Glutamatergic neuron (in vitro differentiated cells): Measurements from ENCODE around the gene RASL11A. TPM values are rescaled to one million over a fixed set of nuclear protein-coding genes. Genes with fewer than 3 reads are reported as not detected.
"Not testable (repeated sequence)": the region's sequence is repeated elsewhere in the genome, so short reads cannot be mapped to it uniquely, and the experiment has no call there.

ENCODE experiments used
- DNase-seq: peaks from one replicate; pipeline ENCODE4 v3.0.0; 2022
- H3K27ac Mint-ChIP-seq: one replicate; pipeline ENCODE4 v1.8.0; 2020; ENCODE audit warnings: mild to moderate bottlenecking, mixed read lengths, inconsistent platforms; ENCODE audit not compliant: unreplicated experiment
- H3K27me3 Mint-ChIP-seq: one replicate; pipeline ENCODE4 v1.8.0; 2020; ENCODE audit warnings: mild to moderate bottlenecking, moderate library complexity, mixed read lengths, inconsistent platforms; ENCODE audit not compliant: unreplicated experiment
- H3K36me3 Mint-ChIP-seq: one replicate; pipeline ENCODE4 v1.8.0; 2020; ENCODE audit warnings: mild to moderate bottlenecking, mixed read lengths, inconsistent platforms; ENCODE audit not compliant: unreplicated experiment
- H3K4me1 Mint-ChIP-seq: one replicate; pipeline ENCODE4 v1.8.0; 2020; ENCODE audit warnings: mild to moderate bottlenecking, low read depth, mixed read lengths, inconsistent platforms; ENCODE audit not compliant: unreplicated experiment
- H3K4me3 Mint-ChIP-seq: one replicate; pipeline ENCODE4 v1.8.0; 2020; ENCODE audit warnings: mild to moderate bottlenecking, mixed read lengths, inconsistent platforms; ENCODE audit not compliant: unreplicated experiment
- H3K9me3 Mint-ChIP-seq: one replicate; pipeline ENCODE4 v1.8.0; 2020; ENCODE audit warnings: mild to moderate bottlenecking, moderate library complexity, mixed read lengths, inconsistent platforms; ENCODE audit not compliant: unreplicated experiment
- CTCF ChIP-seq: fragments of 200-600 bp; sonication (generic); IDR thresholded peaks from one replicate; pipeline ENCODE4 v1.5.0; 2021; ENCODE audit not compliant: partially characterized antibody, unreplicated experiment
- total RNA-seq: library from RNA; stranded (reverse); fragmentation: NEBNext Ultra II Directional; extraction: Animal tissue kit (Norgen Biotek cat#: 25700); gene quantifications from one replicate; pipeline ENCODE4 v1.2.1, GENCODE V29; 2021; ENCODE audit not compliant: unreplicated experiment

The RASL11A gene
- total RNA-seq, 1 donor from 2014 or later = 1.8 TPM

DNA sequence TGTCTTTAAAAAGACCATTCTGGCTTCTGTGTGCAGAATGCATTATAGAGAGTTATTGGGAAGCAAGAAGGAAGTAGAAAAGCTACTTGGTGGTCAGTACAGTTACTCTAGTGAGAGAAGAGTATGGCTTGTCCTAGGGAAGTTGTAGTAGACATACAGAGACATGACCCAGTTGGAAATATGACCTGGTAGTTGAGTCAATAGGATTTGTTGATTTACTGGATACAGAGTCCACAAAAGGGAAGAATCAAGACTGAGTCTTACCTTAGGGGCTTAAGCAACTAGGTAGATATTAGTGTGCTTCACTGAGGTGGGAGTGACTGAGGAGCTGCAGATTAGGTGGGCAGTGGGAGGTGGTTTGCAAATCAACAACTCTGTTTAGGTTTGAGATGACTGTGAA, 48.8 kb downstream of the RASL11A start:
- Mint-ChIP-seq H3K4me1 (no peaks in the 10 kb centered on the region), H3K27ac (no peak overlapping the region), H3K4me3 (no peak overlapping the region), H3K36me3 (no peaks in the 10 kb centered on the region), H3K9me3 (no peaks in the 10 kb centered on the region), H3K27me3 (peaks cover 1% of the 10 kb centered on the region)
- DNase-seq = no peak
- no peak for TF ChIP-seq CTCF

DNA sequence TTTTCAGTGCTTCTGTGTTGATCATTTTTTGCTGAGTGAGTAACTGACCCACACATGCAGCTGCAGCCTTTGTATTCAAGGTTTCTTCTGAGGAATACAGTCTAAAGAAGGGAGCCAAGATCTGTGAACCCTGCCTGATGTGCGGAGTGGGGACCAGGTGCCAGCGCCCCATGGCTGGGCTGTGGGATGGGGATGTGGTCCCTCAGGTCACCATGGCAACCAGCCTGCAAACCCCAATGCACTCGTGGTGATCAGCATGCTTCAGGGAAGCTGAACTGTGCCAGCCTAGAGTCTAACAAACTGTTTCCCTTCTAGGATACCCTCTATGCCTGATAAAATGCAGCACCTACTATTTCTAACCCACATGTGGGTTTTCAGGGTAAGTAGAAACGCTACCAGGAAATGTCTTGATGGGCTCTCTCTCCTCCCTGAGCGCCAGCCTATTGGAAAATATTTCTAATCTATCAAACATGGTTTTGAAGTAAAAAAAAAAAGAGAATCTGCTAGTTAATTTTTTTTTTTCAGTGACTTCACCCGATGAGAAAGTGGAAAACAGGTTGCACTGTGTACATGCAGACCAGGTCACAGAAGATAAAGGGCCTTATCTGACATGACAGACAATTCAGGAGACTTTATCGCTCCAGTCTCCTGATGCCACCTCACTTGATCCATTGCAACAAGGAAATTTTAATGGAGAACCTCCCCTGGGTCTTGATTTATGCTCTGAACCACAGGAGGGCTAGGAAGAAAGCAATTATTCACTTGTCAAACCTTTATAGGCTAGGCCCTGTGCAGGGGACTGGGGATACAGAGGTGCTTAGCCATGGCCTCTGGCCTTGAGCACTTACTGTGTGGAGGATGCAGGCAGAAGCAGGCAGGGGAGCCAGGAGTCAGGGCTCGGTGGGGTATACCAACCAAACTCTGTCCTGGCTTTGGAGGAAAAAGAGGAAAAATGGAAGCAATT, 51.1 kb downstream of the RASL11A start:
- no peak for TF ChIP-seq CTCF
- Mint-ChIP-seq H3K36me3 (no peaks in the 10 kb centered on the region), H3K4me1 (peaks cover 3% of the 10 kb centered on the region), H3K27me3 (no peaks in the 10 kb centered on the region), H3K4me3 (no peak overlapping the region), H3K27ac (no peak overlapping the region), H3K9me3 (no peaks in the 10 kb centered on the region)
- DNase-seq = no peak

GRCh38 chr13:27322443-27322842, 51.8 kb downstream of the RASL11A start:
- H3K36me3 Mint-ChIP-seq, DNase-seq, H3K27me3 Mint-ChIP-seq, H3K9me3 Mint-ChIP-seq, H3K4me3 Mint-ChIP-seq, H3K27ac Mint-ChIP-seq, H3K4me1 Mint-ChIP-seq: not testable (repeated sequence)

Other genes starting within 250 kb of the RASL11A start
- gene USP12, start 99.0 kb upstream of the RASL11A start, total RNA-seq = 24.9 TPM
- 478 TPM for gene RPL21, start 19.3 kb upstream of the RASL11A start, total RNA-seq
- gene GTF3A, start 153.8 kb downstream of the RASL11A start, total RNA-seq = 70.2 TPM
- 46.1 TPM for gene MTIF3, start 179.7 kb downstream of the RASL11A start, total RNA-seq